WERI-Rb-1 (cell line): ENCODE results near the gene PRTG.

Source experiments
- DNase-seq: peaks from one replicate; pipeline ENCODE4 v3.0.0-alpha.2; 2020
- H3K27ac ChIP-seq: fragments of 250-450 bp; sonication (Bioruptor Pico); 2 replicates; pipeline ENCODE4 v1.5.1; 2020; ENCODE audit warnings: mild to moderate bottlenecking, moderate library complexity
- H3K27me3 ChIP-seq: fragments of 250-450 bp; sonication (Bioruptor Pico); 2 replicates; pipeline ENCODE4 v1.5.1; 2021; ENCODE audit warnings: mild to moderate bottlenecking, low read depth, moderate library complexity; ENCODE audit not compliant: insufficient read depth, severe bottlenecking
- H3K36me3 ChIP-seq: fragments of 250-450 bp; sonication (Bioruptor Pico); 2 replicates; pipeline ENCODE4 v1.5.1; 2020; ENCODE audit warnings: mild to moderate bottlenecking, moderate library complexity
- H3K4me3 ChIP-seq: 2 replicates; pipeline ENCODE4 v1.5.1; 2011; ENCODE audit warnings: low read depth, mild to moderate bottlenecking, control low read depth, low read length
- H3K9me3 ChIP-seq: fragments of 250-450 bp; sonication (Bioruptor Pico); 2 replicates; pipeline ENCODE4 v1.5.1; 2021; ENCODE audit warnings: mild to moderate bottlenecking, moderate library complexity; ENCODE audit not compliant: severe bottlenecking
- TF ChIP-seq, protein P1 (sequence below): IDR thresholded peaks from 2 replicates; pipeline ENCODE4 v1.5.1; 2011; ENCODE audit warnings: low read depth, mild to moderate bottlenecking, control low read depth, inconsistent platforms, low read length

PRTG gene

DNA sequence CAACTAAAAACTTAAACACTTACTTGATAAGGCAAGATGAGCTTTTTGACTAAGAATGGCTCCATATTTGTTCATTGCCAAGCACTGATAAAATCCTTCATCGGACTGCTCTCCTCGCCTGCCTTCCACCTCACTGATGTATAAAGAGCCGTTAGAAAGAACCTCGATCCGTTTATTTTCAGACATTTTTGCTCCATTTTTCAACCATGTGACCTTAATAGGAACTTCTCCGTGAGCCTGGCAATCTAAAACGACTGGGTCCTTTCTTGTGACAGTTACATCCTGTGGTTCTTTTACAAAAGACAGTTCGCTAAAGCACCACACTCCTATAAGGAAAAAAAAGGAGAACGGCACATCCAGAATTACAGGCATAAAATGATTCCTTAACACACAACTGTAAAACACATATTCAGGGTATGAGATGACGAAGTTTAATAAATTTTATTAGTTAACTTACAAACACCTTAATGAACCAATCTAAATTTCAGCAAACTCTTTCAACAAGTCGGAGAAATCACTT lies 2.5 kb downstream of the PRTG start:
- TF ChIP-seq, protein P1, sequence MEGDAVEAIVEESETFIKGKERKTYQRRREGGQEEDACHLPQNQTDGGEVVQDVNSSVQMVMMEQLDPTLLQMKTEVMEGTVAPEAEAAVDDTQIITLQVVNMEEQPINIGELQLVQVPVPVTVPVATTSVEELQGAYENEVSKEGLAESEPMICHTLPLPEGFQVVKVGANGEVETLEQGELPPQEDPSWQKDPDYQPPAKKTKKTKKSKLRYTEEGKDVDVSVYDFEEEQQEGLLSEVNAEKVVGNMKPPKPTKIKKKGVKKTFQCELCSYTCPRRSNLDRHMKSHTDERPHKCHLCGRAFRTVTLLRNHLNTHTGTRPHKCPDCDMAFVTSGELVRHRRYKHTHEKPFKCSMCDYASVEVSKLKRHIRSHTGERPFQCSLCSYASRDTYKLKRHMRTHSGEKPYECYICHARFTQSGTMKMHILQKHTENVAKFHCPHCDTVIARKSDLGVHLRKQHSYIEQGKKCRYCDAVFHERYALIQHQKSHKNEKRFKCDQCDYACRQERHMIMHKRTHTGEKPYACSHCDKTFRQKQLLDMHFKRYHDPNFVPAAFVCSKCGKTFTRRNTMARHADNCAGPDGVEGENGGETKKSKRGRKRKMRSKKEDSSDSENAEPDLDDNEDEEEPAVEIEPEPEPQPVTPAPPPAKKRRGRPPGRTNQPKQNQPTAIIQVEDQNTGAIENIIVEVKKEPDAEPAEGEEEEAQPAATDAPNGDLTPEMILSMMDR, result no peak
- Histone ChIP-seq H3K27me3 (no peaks in the 10 kb centered on the region), H3K9me3 (no peaks in the 10 kb centered on the region), H3K36me3 (no peaks in the 10 kb centered on the region), H3K4me3 (no peak overlapping the region), H3K27ac (no peak overlapping the region)
- DNase-seq, result no peak

GRCh38 chr15:55739641-55740040 lies 3.3 kb downstream of the PRTG start:
- TF ChIP-seq, protein P1, result no peak

DNA sequence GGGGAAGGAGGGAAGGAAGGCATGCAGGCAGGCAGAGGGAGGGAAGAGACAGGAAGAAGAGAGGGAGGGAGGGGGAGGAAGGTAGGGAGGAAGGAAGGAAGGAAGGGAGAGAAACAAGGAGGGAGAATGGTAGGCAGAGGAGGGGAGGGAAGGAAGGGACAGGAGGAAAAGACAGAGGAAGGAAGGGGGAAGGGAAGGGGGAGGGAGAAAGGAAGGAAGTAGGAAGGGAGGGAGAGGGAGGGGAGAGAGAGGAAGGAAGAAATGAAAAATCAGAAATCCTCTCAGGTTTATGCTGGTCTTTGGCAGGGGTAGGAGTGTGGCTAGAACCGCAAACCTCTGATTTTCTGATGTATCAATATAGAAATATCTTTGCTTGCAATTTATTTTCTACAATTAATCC lies 4.2 kb downstream of the PRTG start:
- TF ChIP-seq, protein P1, result no peak
- no peak overlapping the region for H3K4me3 ChIP-seq
- H3K9me3 ChIP-seq, result no peaks in the 10 kb centered on the region
- no peak for DNase-seq
- H3K27ac ChIP-seq, result no peak overlapping the region
- no peaks in the 10 kb centered on the region for H3K36me3 ChIP-seq
- H3K27me3 ChIP-seq, result no peaks in the 10 kb centered on the region

More at GRCh38 chr15:55739641-55740040, 3.3 kb downstream of the PRTG start:
- no peaks in the 10 kb centered on the region for H3K27me3 ChIP-seq
- H3K4me3 ChIP-seq, result no peak overlapping the region
- H3K36me3 ChIP-seq, result no peaks in the 10 kb centered on the region
- H3K9me3 ChIP-seq, result no peaks in the 10 kb centered on the region
- no peak overlapping the region for H3K27ac ChIP-seq
- no peak for DNase-seq

DNA sequence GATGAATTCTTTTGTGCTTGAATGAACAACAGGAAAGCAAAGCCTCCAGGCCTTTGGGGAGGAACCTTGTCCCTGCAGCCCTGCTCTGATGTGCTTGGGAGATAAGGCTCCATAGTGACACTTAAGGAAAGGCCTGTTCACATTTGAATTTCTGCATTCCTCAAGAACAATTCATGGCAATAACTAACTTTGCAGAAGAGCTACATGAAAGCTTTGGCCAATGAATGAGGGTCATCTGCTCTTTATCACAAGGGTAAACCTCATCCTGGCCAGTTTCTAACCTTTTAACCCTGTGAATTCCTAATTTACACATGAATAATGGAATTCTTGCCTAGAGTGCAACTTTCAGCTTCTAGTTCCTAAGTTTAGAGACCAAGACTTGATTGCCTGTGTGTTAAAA lies 5.6 kb downstream of the PRTG start:
- H3K4me3 ChIP-seq, result no peak overlapping the region
- no peak overlapping the region for H3K27ac ChIP-seq
- H3K27me3 ChIP-seq, result no peaks in the 10 kb centered on the region
- no peaks in the 10 kb centered on the region for H3K36me3 ChIP-seq
- no peak for DNase-seq
- TF ChIP-seq, protein P1, result no peak
- H3K9me3 ChIP-seq, result no peaks in the 10 kb centered on the region

DNA sequence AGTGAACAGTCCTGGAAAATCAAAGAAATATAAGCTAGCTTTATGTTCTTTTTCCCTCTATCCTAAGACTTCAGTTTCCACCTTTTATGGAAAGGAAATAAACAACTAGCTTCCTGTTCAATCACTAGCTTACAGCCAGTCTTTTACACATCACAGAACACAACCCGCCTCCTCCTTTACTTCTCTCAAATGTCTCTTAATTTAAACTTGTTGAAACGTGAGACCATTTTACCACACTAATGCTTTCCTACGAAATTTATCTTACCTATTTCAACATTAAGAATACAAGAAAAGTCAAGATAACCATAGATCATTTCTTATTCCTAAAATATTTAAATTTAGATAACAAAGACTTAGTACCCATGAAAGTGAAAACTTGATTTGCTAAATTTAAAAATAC lies 6.2 kb downstream of the PRTG start:
- Histone ChIP-seq H3K27ac (no peak overlapping the region), H3K9me3 (no peaks in the 10 kb centered on the region), H3K27me3 (no peaks in the 10 kb centered on the region)

More for the DNA sequence above, 6.2 kb downstream of the PRTG start:
- Histone ChIP-seq H3K36me3 (no peaks in the 10 kb centered on the region), H3K4me3 (no peak overlapping the region)
- no peak for DNase-seq
- TF ChIP-seq, protein P1, result no peak
